GM10266 (cell line): ENCODE results near the gene PSMF1.

Experiments
- DNase-seq: peaks from one replicate; pipeline ENCODE4 v3.0.0; 2012; ENCODE audit errors: extremely low spot score
- CTCF ChIP-seq: IDR thresholded peaks from 2 replicates; pipeline ENCODE4 v1.5.1; 2012; ENCODE audit warnings: mild to moderate bottlenecking, low read depth; ENCODE audit not compliant: control insufficient read depth, insufficient read depth; ENCODE audit errors: missing control alignments

Gene PSMF1

DNA sequence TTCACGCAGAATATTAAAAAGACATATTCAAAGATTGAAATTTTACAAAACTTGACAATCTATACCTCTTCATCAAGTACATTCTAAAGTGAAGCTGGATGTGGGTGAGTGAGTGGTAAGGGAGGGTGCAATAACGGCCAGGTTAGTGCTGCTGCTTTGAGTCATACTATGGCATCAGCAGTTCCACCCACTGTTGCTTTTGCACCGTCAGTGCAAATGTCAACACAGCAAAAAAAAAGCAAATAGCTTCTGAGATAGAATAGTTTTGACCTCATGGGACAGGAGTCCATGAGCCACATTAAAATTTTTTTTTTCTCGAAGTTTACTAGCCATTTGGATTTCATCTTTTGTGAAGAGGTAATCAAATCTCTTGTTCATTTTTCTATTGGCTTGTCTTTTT lies 31.8 kb downstream of the PSMF1 start:
- no peak for TF ChIP-seq CTCF
- DNase-seq: no peak

DNA sequence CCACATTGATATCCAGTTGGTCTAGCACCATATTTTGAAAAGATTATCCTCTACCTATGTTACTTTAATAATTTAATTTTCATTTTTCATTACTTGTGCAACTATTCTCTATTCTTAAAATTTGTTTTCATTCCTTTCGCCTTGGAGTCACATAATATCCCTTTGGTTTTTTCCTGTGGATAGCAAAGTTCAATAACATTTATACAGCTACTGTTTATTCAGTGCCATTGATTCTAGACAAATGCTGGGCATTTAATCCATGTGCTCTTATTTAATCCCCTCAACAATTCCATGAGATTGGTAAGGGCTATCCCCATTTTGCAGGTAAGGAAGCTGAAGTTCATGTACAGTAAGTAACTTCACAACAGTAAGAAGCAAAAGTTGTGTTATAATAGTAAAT lies 32.6 kb downstream of the PSMF1 start:
- DNase-seq: no peak
- TF ChIP-seq CTCF: no peak

DNA sequence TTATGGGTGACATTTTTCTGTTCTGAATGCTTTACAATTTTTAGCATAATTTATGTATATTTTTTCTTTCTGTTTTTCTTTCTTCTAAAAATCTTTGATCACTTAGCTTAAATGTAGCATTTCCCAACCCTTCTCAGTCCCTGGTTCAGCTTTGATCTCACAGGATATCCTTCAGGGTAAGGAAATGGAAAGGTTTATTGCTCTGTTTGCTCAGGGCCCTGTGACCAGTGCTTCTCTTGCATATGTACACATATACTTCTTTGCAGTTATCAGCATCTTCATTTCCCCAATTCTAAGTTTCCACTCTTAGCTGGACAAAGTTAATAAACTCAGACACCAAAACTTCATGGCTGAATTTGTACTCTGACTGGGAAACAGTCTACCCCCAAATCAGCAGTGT lies 35.8 kb downstream of the PSMF1 start:
- no peak for TF ChIP-seq CTCF
- no peak for DNase-seq

DNA sequence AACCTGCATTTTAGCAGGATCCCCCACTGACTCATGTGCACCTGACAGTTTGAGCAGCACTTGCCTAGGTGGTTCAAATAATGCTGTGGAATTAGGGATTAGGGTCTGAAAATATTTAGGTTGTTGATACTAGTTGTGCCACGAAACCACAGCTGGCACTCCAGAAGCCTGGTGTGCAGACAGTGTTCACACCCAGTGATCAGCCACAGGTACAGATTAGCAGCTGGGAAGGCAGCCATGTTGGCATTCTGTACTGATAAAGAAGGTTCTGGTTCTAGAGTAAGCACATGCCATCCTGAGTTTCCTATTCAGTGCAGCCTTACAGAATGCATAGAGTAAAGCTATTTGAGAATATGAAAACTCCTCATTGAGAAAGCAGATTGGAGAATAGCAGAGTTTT lies 36.3 kb downstream of the PSMF1 start:
- no peak for TF ChIP-seq CTCF

GRCh38 chr20:1155342-1155741 lies 36.9 kb downstream of the PSMF1 start:
- DNase-seq: no peak
- no peak for TF ChIP-seq CTCF

More for the DNA sequence above, 36.3 kb downstream of the PSMF1 start:
- DNase-seq: no peak

GRCh38 chr20:1160496-1160895 lies 42.1 kb downstream of the PSMF1 start:
- no peak for DNase-seq
- no peak for TF ChIP-seq CTCF

DNA sequence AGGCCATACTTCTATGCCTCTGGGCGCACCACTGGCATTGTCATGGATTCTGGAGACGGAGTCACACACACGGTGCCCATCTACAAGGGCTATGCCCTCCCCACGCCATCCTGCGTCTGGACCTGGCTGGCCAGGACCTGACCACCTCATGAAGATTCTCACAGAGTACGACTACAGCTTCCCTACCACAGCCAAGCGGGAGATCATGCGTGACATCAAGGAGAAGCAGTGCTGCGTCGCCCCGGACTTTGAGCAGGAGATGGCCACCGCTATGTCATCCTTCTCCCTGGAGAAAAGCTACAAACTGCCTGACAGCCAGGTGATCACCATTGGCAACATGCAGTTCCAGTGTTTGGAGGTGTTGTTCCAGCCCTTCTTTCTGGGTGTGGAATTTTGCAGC lies 42.6 kb downstream of the PSMF1 start:
- no peak for DNase-seq
- no peak for TF ChIP-seq CTCF
